Nephron (organoid): Measurements from ENCODE around the gene NAALADL1.

Experiments used
- H3K27ac Mint-ChIP-seq, 3 experiments: 2 replicates each; pipeline ENCODE4 v1.8.0; 2020; ENCODE audit warnings: mixed read lengths in 3 of 3, mild to moderate bottlenecking in 2 of 3, moderate library complexity in 1 of 3
- H3K27me3 Mint-ChIP-seq: 2 replicates; pipeline ENCODE4 v1.8.0; 2021; ENCODE audit warnings: low read depth, mild to moderate bottlenecking, moderate library complexity, mixed read lengths
- H3K36me3 Mint-ChIP-seq: 2 replicates; pipeline ENCODE4 v1.8.0; 2020; ENCODE audit warnings: low read depth, mixed read lengths
- H3K4me1 Mint-ChIP-seq: 2 replicates; pipeline ENCODE4 v1.8.0; 2020; ENCODE audit warnings: mixed read lengths
- H3K4me3 Mint-ChIP-seq, 3 experiments: 2 replicates each; pipeline ENCODE4 v1.8.0; 2020; ENCODE audit warnings: mild to moderate bottlenecking in 3 of 3, mixed read lengths in 3 of 3, moderate library complexity in 2 of 3
- H3K9me3 Mint-ChIP-seq: 2 replicates; pipeline ENCODE4 v1.8.0; 2020; ENCODE audit warnings: mixed read lengths
- CTCF ChIP-seq, 3 experiments: fragments of 200-600 bp; sonication (generic); IDR thresholded peaks; one replicate each; pipeline ENCODE4 v1.5.0; 2021; ENCODE audit warnings: antibody characterized with exemption in 3 of 3; ENCODE audit not compliant: unreplicated experiment in 3 of 3

NAALADL1 gene

GRCh38 chr11:65084598-65085375 lies 26.4 kb upstream of the NAALADL1 start:
- H3K4me1 Mint-ChIP-seq, result peaks cover 26% of the 10 kb centered on the region
- peak overlapping the region; percentile 97 to 98 (median 97) for H3K27ac Mint-ChIP-seq
- H3K36me3 Mint-ChIP-seq, result peaks cover 20% of the 10 kb centered on the region
- peak overlapping the region; percentile 97 to 99 (median 98) for H3K4me3 Mint-ChIP-seq
- H3K9me3 Mint-ChIP-seq, result no peaks in the 10 kb centered on the region
- TF ChIP-seq CTCF (IDR thresholded peaks at IDR 0.05; ENCODE audit: unreplicated experiment in 3 of 3), result no peak
- no peaks in the 10 kb centered on the region for H3K27me3 Mint-ChIP-seq

- peaks cover 20% of the 10 kb centered on the region for H3K36me3 Mint-ChIP-seq
- no peaks in the 10 kb centered on the region for H3K27me3 Mint-ChIP-seq
- TF ChIP-seq CTCF (IDR thresholded peaks at IDR 0.05; ENCODE audit: unreplicated experiment in 3 of 3), result no peak
- peaks cover 26% of the 10 kb centered on the region for H3K4me1 Mint-ChIP-seq
- peak within 1 kb of the TSS; percentile 97 to 98 (median 97) for H3K27ac Mint-ChIP-seq
- no peaks in the 10 kb centered on the region for H3K9me3 Mint-ChIP-seq
- H3K4me3 Mint-ChIP-seq, result peak within 1 kb of the TSS; percentile 97 to 99 (median 98)
Observed at GRCh38 chr11:65083834-65084597, 25.7 kb upstream of the NAALADL1 start, which contains the start of the genes CDCA5 and ZFPL1. Gene CDCA5, minus strand, starts transcription at chr11:65084040. Its CDS starts 62 bp downstream, at chr11:65083978. Gene ZFPL1, plus strand, starts transcription at chr11:65084222. Its CDS starts 477 bp downstream, at chr11:65084699.

- TF ChIP-seq CTCF (IDR thresholded peaks at IDR 0.05; ENCODE audit: unreplicated experiment in 3 of 3), result no peak
- no peaks in the 10 kb centered on the region for H3K9me3 Mint-ChIP-seq
- H3K4me3 Mint-ChIP-seq, result peak overlapping the region; percentile 97 to 99 (median 98)
- peaks cover 26% of the 10 kb centered on the region for H3K4me1 Mint-ChIP-seq
- H3K27ac Mint-ChIP-seq, result peak overlapping the region; percentile 97 to 98 (median 97)
- no peaks in the 10 kb centered on the region for H3K27me3 Mint-ChIP-seq
- peaks cover 19% of the 10 kb centered on the region for H3K36me3 Mint-ChIP-seq
Observed at GRCh38 chr11:65083134-65083833, 24.9 kb upstream of the NAALADL1 start.

GRCh38 chr11:65078786-65079342 lies 20.5 kb upstream of the NAALADL1 start:
- peaks cover 7% of the 10 kb centered on the region for H3K4me1 Mint-ChIP-seq
- H3K27me3 Mint-ChIP-seq, result no peaks in the 10 kb centered on the region
- TF ChIP-seq CTCF (IDR thresholded peaks at IDR 0.05; ENCODE audit: unreplicated experiment in 3 of 3), result no peak
- no peaks in the 10 kb centered on the region for H3K9me3 Mint-ChIP-seq
- H3K36me3 Mint-ChIP-seq, result peaks cover 20% of the 10 kb centered on the region
- H3K4me3 Mint-ChIP-seq, result peak overlapping the region in 1 of 3 experiments; percentile 54
- no peak overlapping the region for H3K27ac Mint-ChIP-seq

GRCh38 chr11:65078151-65078550 lies 19.8 kb upstream of the NAALADL1 start:
- TF ChIP-seq CTCF (IDR thresholded peaks at IDR 0.05; ENCODE audit: unreplicated experiment in 3 of 3), result peak; percentile 37 to 56 (median 48)

More at GRCh38 chr11:65078151-65078550, 19.8 kb upstream of the NAALADL1 start:
- Mint-ChIP-seq H3K4me3 (peak overlapping the region in 2 of 3 experiments; percentile 17 to 37), H3K27ac (no peak overlapping the region), H3K9me3 (no peaks in the 10 kb centered on the region), H3K27me3 (no peaks in the 10 kb centered on the region), H3K36me3 (peaks cover 20% of the 10 kb centered on the region), H3K4me1 (peaks cover 5% of the 10 kb centered on the region)
